SK-N-MC (cell line): ENCODE results near the gene LHFPL6.

Source experiments
- DNase-seq: peaks from one replicate; pipeline ENCODE4 v3.0.0-alpha.2; 2011; ENCODE audit warnings: low read depth, low spot score
- H3K27ac ChIP-seq: fragments of 200-600 bp; sonication (generic); 2 replicates; pipeline ENCODE4 v1.5.1; 2016; ENCODE audit warnings: mixed run types
- H3K36me3 ChIP-seq: fragments of 200-600 bp; sonication (generic); 2 replicates; pipeline ENCODE4 v1.6.1; 2017; ENCODE audit warnings: antibody characterized with exemption, low read length, mixed read lengths; ENCODE audit not compliant: insufficient read depth
- H3K4me3 ChIP-seq: fragments of 200-600 bp; sonication (generic); 2 replicates; pipeline ENCODE4 v1.5.1; 2016
- H3K9ac ChIP-seq: fragments of 200-600 bp; sonication (generic); 2 replicates; pipeline ENCODE4 v1.8.0; 2017; ENCODE audit warnings: mixed run types, mixed read lengths; ENCODE audit not compliant: insufficient read length
- H3K9me3 ChIP-seq: fragments of 200-600 bp; sonication (generic); 2 replicates; pipeline ENCODE4 v1.6.1; 2017; ENCODE audit warnings: low read depth, mild to moderate bottlenecking, antibody characterized with exemption, low read length, moderate library complexity, mixed read lengths
- EZH2 ChIP-seq: fragments of 200-600 bp; sonication (generic); IDR thresholded peaks from one replicate; pipeline ENCODE4 v1.6.1; 2017; ENCODE audit warnings: antibody characterized with exemption
- FOXP2 ChIP-seq: optimal IDR thresholded peaks from 2 replicates; pipeline ENCODE3; 2011; ENCODE audit warnings: mild to moderate bottlenecking, moderate library complexity; ENCODE audit not compliant: insufficient read depth; ENCODE audit errors: extremely low read length, control extremely low read depth
- POLR2AphosphoS5 ChIP-seq: IDR thresholded peaks from 2 replicates; pipeline ENCODE4 v1.6.1; 2012; ENCODE audit warnings: mild to moderate bottlenecking, low read depth, low read length, borderline replicate concordance

LHFPL6 gene

DNA sequence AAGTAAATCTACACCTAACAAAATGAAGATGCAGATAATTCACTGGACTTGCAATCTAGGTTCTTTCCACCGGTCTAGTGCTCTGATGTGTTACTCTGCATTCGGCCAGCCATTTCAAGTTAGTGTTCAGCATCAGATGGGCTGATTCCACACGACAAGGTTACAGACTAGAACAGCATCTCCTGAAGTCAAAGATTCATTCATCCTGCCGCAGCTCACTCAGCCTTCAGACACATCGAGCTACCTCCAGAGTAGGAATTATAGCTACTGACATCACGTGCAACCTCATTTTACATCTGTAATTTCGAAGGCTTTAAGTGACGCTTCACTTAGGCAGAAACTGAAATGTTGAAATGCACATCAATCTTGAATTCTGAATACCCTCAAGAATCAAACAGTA lies 76.5 kb downstream of the LHFPL6 start:
- no peak for DNase-seq
- no peak for TF ChIP-seq POLR2AphosphoS5
- no peak for TF ChIP-seq EZH2
- no peak for TF ChIP-seq FOXP2
- Histone ChIP-seq H3K27ac (no peak overlapping the region), H3K4me3 (no peak overlapping the region), H3K9ac (no peak overlapping the region), H3K36me3 (no peaks in the 10 kb centered on the region), H3K9me3 (no peaks in the 10 kb centered on the region)

DNA sequence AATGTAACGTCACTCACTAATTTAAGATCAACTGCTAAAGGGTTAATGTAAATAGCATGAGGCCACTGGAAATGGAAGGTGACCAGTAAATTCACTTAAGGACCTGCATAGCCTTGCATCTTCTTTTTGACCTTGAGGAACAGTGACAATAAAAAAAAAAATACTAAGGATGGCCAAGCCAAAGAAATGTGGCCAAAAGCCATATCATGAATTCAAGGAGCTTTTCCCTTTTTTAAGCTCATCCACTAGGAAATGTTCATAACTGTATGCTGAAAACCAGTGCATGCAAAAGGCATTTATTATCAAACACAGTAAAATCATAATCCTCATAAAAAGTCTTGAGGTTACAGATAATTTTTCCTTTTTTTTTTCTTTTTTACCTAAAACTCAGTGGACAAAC lies 77.5 kb downstream of the LHFPL6 start:
- H3K27ac ChIP-seq: no peak overlapping the region
- H3K9me3 ChIP-seq: no peaks in the 10 kb centered on the region
- H3K4me3 ChIP-seq: no peak overlapping the region
- DNase-seq: no peak
- H3K36me3 ChIP-seq: no peaks in the 10 kb centered on the region
- H3K9ac ChIP-seq: no peak overlapping the region
- no peak for TF ChIP-seq FOXP2
- TF ChIP-seq EZH2: no peak
- no peak for TF ChIP-seq POLR2AphosphoS5

DNA sequence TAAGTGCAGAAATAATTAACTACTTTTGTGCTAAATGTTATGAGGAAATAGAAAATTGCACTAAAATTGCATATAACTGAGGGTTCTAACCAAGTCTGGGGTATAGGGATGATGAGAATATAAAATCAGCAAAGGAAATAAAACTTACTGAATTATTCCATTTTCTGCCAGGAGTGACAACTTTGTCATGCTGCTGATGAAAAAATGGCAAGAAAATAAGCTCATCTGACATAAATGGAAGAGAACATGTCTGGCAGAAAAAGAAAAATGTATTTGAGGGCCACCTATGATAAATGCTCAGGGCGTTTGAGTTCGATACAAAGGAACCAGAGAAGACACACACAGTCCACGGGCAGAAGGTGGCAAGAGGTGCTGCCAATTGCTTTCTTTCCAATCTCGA lies 78.2 kb downstream of the LHFPL6 start:
- H3K4me3 ChIP-seq: no peak overlapping the region
- H3K9ac ChIP-seq: no peak overlapping the region
- H3K36me3 ChIP-seq: no peaks in the 10 kb centered on the region
- DNase-seq: no peak
- H3K27ac ChIP-seq: no peak overlapping the region
- no peaks in the 10 kb centered on the region for H3K9me3 ChIP-seq
- TF ChIP-seq FOXP2 (no peak), EZH2 (no peak), POLR2AphosphoS5 (no peak)

DNA sequence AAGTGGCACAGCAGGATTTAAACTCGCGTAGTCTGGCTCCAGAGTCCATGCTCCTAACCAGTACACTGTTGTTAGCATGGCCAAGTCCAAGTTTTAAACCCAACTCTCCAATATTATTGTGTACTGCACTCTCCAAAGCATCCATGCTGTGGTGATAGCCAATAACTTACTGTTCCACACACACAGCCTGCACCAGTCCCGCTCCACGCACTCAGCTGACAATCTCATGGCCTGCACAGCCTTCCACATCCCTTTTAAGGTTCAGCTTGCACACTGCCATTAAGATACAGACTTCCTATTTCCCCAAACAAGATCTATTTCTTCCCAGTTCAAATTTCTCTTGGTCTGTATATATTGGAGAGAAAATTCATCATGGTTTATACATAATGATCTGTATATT lies 80.7 kb downstream of the LHFPL6 start:
- H3K9me3 ChIP-seq: no peaks in the 10 kb centered on the region
- TF ChIP-seq POLR2AphosphoS5 (no peak), EZH2 (no peak), FOXP2 (no peak)
- no peak overlapping the region for H3K4me3 ChIP-seq
- H3K27ac ChIP-seq: no peak overlapping the region
- no peak overlapping the region for H3K9ac ChIP-seq
- H3K36me3 ChIP-seq: no peaks in the 10 kb centered on the region
- DNase-seq: no peak

DNA sequence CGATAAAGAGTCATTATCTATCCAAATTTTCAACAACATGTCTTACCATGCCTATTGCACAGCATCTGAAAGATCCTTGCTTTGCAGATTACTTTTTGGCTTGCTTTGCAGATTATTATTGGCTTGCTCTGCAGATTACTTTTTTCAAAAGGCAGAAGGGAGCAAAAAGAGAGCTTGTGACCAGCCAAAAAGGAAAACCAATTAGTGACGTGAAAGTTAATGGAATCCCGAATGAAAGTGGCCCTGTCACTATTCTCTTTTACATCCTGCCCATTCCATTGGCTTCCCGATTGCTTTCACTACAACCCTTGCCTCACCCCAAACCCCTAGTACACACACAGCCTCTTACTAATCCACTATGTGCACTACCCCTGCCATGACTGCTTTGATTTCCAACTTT lies 81.3 kb downstream of the LHFPL6 start:
- H3K4me3 ChIP-seq: no peak overlapping the region
- H3K27ac ChIP-seq: no peak overlapping the region
- TF ChIP-seq POLR2AphosphoS5 (no peak), FOXP2 (no peak), EZH2 (no peak)
- DNase-seq: no peak
- H3K9ac ChIP-seq: no peak overlapping the region
- H3K36me3 ChIP-seq: no peaks in the 10 kb centered on the region
- H3K9me3 ChIP-seq: no peaks in the 10 kb centered on the region

DNA sequence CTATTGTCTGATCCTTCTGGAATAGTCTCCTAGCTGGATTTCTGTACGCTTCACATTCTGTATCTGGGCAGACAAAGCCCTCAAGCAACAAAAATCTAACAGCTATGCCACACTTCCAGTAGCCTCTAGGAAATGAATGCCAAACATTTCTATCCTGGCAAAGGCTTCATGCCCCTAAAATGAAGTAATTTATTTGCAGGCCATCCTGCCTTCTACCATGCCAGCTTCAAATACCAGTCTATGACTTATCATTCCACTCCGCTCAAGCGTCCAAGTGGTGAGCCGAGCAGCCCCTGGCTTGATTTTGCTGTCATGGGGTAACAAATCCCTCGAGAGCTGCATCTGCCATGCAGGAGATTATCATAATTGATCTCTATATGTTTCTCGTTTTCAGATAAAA lies 86.9 kb downstream of the LHFPL6 start:
- Histone ChIP-seq H3K9ac (no peak overlapping the region), H3K4me3 (no peak overlapping the region), H3K27ac (no peak overlapping the region), H3K36me3 (no peaks in the 10 kb centered on the region), H3K9me3 (no peaks in the 10 kb centered on the region)
- no peak for TF ChIP-seq EZH2
- TF ChIP-seq POLR2AphosphoS5: no peak
- TF ChIP-seq FOXP2: no peak
- no peak for DNase-seq

DNA sequence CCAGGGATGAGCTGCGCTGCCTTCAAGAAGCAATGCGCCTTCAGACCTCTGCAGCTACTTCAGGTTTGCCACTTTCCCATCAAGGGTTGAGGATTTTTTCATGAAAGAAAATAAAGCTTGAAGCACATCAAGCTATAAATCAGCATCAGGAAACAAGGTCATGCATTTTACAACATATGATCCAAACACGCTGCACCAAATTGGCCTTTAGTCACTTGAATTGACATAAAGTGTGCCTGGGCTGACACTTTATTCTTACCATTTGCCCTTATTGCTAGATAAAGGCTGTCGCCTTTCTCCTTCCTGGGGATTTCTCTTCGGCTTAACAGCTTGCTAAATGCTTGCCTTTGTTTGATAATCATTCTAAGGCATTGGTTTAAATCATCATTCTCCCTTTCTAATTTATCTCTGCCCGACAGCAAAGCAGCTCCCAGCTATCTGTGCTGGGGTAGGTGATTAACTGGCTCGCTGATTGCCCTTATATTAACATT lies 87.7 kb downstream of the LHFPL6 start:
- DNase-seq: no peak
- Histone ChIP-seq H3K27ac (no peak overlapping the region), H3K9me3 (no peaks in the 10 kb centered on the region), H3K9ac (no peak overlapping the region), H3K4me3 (no peak overlapping the region), H3K36me3 (no peaks in the 10 kb centered on the region)
- TF ChIP-seq FOXP2 (no peak), EZH2 (no peak), POLR2AphosphoS5 (no peak)

DNA sequence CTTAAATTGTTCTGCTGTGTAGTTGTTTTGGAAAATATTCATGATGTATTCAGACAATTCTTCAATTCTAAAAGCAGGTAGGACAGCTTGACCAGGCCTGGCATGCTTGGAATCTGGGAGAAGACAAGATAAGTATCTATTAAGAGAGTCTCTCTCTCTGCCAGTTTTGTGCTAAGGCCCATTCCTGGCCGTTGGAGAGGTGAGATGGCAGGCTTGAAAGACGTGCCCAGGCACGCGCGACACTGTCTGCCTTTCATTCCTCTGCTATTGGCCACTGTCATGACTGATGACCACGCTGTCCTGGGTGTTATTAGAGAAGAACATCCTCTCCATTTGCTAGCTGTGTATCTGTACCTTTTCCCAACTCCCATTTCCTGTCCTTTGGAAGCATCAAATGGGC lies 90.3 kb downstream of the LHFPL6 start:
- no peak for TF ChIP-seq FOXP2
- no peak for TF ChIP-seq EZH2
- TF ChIP-seq POLR2AphosphoS5: no peak
- no peak overlapping the region for H3K9ac ChIP-seq
- no peak overlapping the region for H3K27ac ChIP-seq

DNA sequence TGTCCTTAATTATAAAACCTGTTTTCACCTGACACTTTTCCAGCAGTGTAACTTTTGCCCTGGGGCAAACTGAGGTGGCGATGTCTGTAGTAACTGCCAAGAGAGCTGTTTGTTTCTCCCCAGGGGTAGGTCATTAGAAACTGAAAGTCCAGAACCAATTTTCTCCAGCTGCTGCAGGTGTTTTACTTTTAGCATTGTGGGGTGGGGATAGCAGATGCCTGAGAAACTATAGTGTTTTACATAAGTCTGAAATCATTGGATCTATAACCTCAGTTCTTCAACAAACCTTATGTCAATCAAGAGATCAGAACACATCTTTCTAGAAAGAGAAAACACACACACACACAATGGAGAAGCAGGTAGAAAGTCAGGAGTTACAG lies 92.7 kb downstream of the LHFPL6 start:
- Histone ChIP-seq H3K9ac (no peak overlapping the region), H3K9me3 (no peaks in the 10 kb centered on the region), H3K4me3 (no peak overlapping the region), H3K36me3 (no peaks in the 10 kb centered on the region), H3K27ac (no peak overlapping the region)
- DNase-seq: no peak
- TF ChIP-seq POLR2AphosphoS5 (no peak), EZH2 (no peak), FOXP2 (no peak)

More for the DNA sequence above, 90.3 kb downstream of the LHFPL6 start:
- no peak overlapping the region for H3K4me3 ChIP-seq
- no peaks in the 10 kb centered on the region for H3K36me3 ChIP-seq
- H3K9me3 ChIP-seq: no peaks in the 10 kb centered on the region
- no peak for DNase-seq
